IMR-90 (cell line): ENCODE measurements around the gene COG8. TPM values are rescaled to one million over a fixed set of nuclear protein-coding genes. Genes with fewer than 3 reads are reported as not detected.

Source experiments
- ATAC-seq: fragments of 200-7000 bp; cut with Tn5 transposase; 2 replicates; pipeline ENCODE4 v1.9.1; 2020; ENCODE audit warnings: low read depth, mild to moderate bottlenecking, moderate library complexity
- BruUV-seq: library from RNA; stranded (reverse); fragments of 400-500 nt; replicated peaks from 2 replicates; lab custom pipeline; 2021; lab: Mats Ljungman, UMichigan
- CTCF ChIA-PET: fragments of 300-600 bp; formaldehyde crosslinking; extraction: SDS; loops from one replicate; lab custom pipeline; 2021; ENCODE audit warnings: antibody characterized with exemption; lab: Yijun Ruan, JAX
- POLR2A ChIA-PET: fragments of 300-600 bp; sonication (Branson Sonifier 250); formaldehyde crosslinking; loops from one replicate; lab custom pipeline; 2022; ENCODE audit warnings: antibody characterized with exemption; ENCODE audit not compliant: unreplicated experiment; lab: Charles Lee
- DNase-seq: peaks from one replicate; pipeline ENCODE4 v3.0.0; 2013
- H2AFZ ChIP-seq: replicated peaks from 2 replicates; pipeline ENCODE3; 2013; ENCODE audit warnings: low read length, mild to moderate bottlenecking; ENCODE audit not compliant: poor library complexity
- H2AK5ac ChIP-seq: 2 replicates; pipeline ENCODE4 v1.6.1; 2013; ENCODE audit warnings: low read depth, low read length, inconsistent platforms
- H2AK9ac ChIP-seq: replicated peaks from 2 replicates; pipeline ENCODE3; 2013; ENCODE audit warnings: mild to moderate bottlenecking, low read depth, low read length, moderate library complexity; ENCODE audit not compliant: poor library complexity
- H2BK120ac ChIP-seq: 2 replicates; pipeline ENCODE4 v1.6.1; 2013; ENCODE audit warnings: low read depth, low read length, inconsistent platforms
- H2BK15ac ChIP-seq: 3 replicates; pipeline ENCODE4 v1.6.1; 2013; ENCODE audit warnings: low read depth, low read length, inconsistent platforms
- H2BK20ac ChIP-seq: 2 replicates; pipeline ENCODE4 v1.6.1; 2013; ENCODE audit warnings: low read depth, mild to moderate bottlenecking, inconsistent platforms, low read length, moderate library complexity
- H2BK5ac ChIP-seq: 2 replicates; pipeline ENCODE4 v1.6.1; 2013; ENCODE audit warnings: mild to moderate bottlenecking, low read depth, low read length, inconsistent platforms; ENCODE audit not compliant: poor library complexity, severe bottlenecking
- H3K14ac ChIP-seq: replicated peaks from 2 replicates; pipeline ENCODE4 v1.6.1; 2013; ENCODE audit warnings: low read depth, low read length, inconsistent platforms
- H3K18ac ChIP-seq: 2 replicates; pipeline ENCODE4 v1.6.1; 2013; ENCODE audit warnings: low read depth, low read length, control low read depth
- H3K23ac ChIP-seq: 2 replicates; pipeline ENCODE4 v1.6.1; 2013; ENCODE audit warnings: low read depth, low read length, inconsistent platforms
- H3K27ac ChIP-seq: 2 replicates; pipeline ENCODE4 v1.5.1; 2013; ENCODE audit warnings: mild to moderate bottlenecking, control low read depth, low read length; ENCODE audit not compliant: insufficient read depth
- H3K27me3 ChIP-seq: 2 replicates; pipeline ENCODE4 v1.6.1; 2013; ENCODE audit warnings: low read length; ENCODE audit not compliant: control insufficient read depth, insufficient read depth
- H3K36me3 ChIP-seq: 2 replicates; pipeline ENCODE4 v1.6.1; 2013; ENCODE audit warnings: low read length, mixed read lengths; ENCODE audit not compliant: control insufficient read depth, insufficient read depth
- H3K4ac ChIP-seq: 2 replicates; pipeline ENCODE4 v1.6.1; 2013; ENCODE audit warnings: low read depth, low read length, inconsistent platforms
- H3K4me1 ChIP-seq: 2 replicates; pipeline ENCODE4 v1.6.1; 2013; ENCODE audit warnings: low read length, mixed read lengths; ENCODE audit not compliant: control insufficient read depth, insufficient read depth
- H3K4me2 ChIP-seq: 2 replicates; pipeline ENCODE4 v1.6.1; 2013; ENCODE audit warnings: low read depth, mild to moderate bottlenecking, control low read depth, low read length, moderate library complexity
- H3K4me3 ChIP-seq: 2 replicates; pipeline ENCODE4 v1.5.1; 2013; ENCODE audit warnings: low read depth, mild to moderate bottlenecking, control low read depth, low read length, moderate library complexity; ENCODE audit not compliant: insufficient read depth
- H3K56ac ChIP-seq: 2 replicates; pipeline ENCODE4 v1.6.1; 2013; ENCODE audit warnings: low read length, inconsistent platforms; ENCODE audit not compliant: insufficient read depth; ENCODE audit errors: extremely low read depth
- H3K79me1 ChIP-seq, 2 experiments: 2 replicates each; pipeline ENCODE4 v1.6.1; 2013; ENCODE audit warnings: low read length in 2 of 2, inconsistent platforms in 1 of 2, low read depth in 1 of 2
- H3K9ac ChIP-seq: 2 replicates; pipeline ENCODE4 v1.6.1; 2013; ENCODE audit warnings: low read depth, low read length, control low read depth
- H3K9me1 ChIP-seq: 2 replicates; pipeline ENCODE4 v1.6.1; 2013; ENCODE audit warnings: low read length, inconsistent platforms; ENCODE audit not compliant: insufficient read depth
- H3K9me3 ChIP-seq: 2 replicates; pipeline ENCODE4 v1.6.1; 2013; ENCODE audit warnings: low read length; ENCODE audit not compliant: control insufficient read depth, insufficient read depth
- H4K20me1 ChIP-seq: 2 replicates; pipeline ENCODE4 v1.6.1; 2013; ENCODE audit warnings: low read length, inconsistent platforms; ENCODE audit not compliant: insufficient read depth
- H4K5ac ChIP-seq: 2 replicates; pipeline ENCODE4 v1.6.1; 2013; ENCODE audit warnings: mild to moderate bottlenecking, low read depth, low read length, control low read depth
- H4K8ac ChIP-seq, 2 experiments: 2 replicates each; pipeline ENCODE4 v1.6.1; 2013; ENCODE audit warnings: low read depth in 2 of 2, low read length in 2 of 2, control low read depth in 1 of 2, inconsistent platforms in 1 of 2
- H4K91ac ChIP-seq: 2 replicates; pipeline ENCODE4 v1.6.1; 2013; ENCODE audit warnings: low read depth, low read length, inconsistent platforms; ENCODE audit not compliant: insufficient read depth
- BHLHE40 ChIP-seq: fragments of 150-350 bp; IDR thresholded peaks from 2 replicates; pipeline ENCODE4 v1.6.1; 2016; ENCODE audit warnings: mild to moderate bottlenecking, low read depth, low read length
- CEBPB ChIP-seq: IDR thresholded peaks from 2 replicates; pipeline ENCODE4 v1.6.1; 2012; ENCODE audit warnings: low read depth, low read length, improper control_type of control experiment
- CHD1 ChIP-seq: IDR thresholded peaks from 2 replicates; pipeline ENCODE4 v1.6.1; 2012; ENCODE audit warnings: low read depth, low read length, improper control_type of control experiment
- CTCF ChIP-seq: conservative IDR thresholded peaks from 2 replicates; pipeline ENCODE4 v1.5.1; 2012; ENCODE audit warnings: mild to moderate bottlenecking, low read depth, low read length, improper control_type of control experiment
- FOS ChIP-seq: fragments of 150-350 bp; IDR thresholded peaks from 2 replicates; pipeline ENCODE4 v1.6.1; 2016; ENCODE audit warnings: low read depth, low read length
- MAFK ChIP-seq: IDR thresholded peaks from 2 replicates; pipeline ENCODE4 v1.6.1; 2012; ENCODE audit warnings: low read depth, low read length, improper control_type of control experiment
- MAZ ChIP-seq: IDR thresholded peaks from 2 replicates; pipeline ENCODE4 v1.6.1; 2012; ENCODE audit warnings: low read depth, mild to moderate bottlenecking, low read length, improper control_type of control experiment, moderate library complexity, borderline replicate concordance
- NFE2L2 ChIP-seq: fragments of 150-350 bp; IDR thresholded peaks from 2 replicates; pipeline ENCODE4 v1.6.1; 2016; ENCODE audit warnings: low read depth, mild to moderate bottlenecking, low read length
- POLR2A ChIP-seq: IDR thresholded peaks from 2 replicates; pipeline ENCODE4 v1.6.1; 2012; ENCODE audit warnings: mild to moderate bottlenecking, low read depth, low read length
- RAD21 ChIP-seq: IDR thresholded peaks from 2 replicates; pipeline ENCODE4 v1.6.1; 2012; ENCODE audit warnings: low read length, improper control_type of control experiment
- RCOR1 ChIP-seq: IDR thresholded peaks from 2 replicates; pipeline ENCODE4 v1.6.1; 2012; ENCODE audit warnings: mild to moderate bottlenecking, low read length, improper control_type of control experiment; ENCODE audit not compliant: insufficient replicate concordance
- RFX5 ChIP-seq: IDR thresholded peaks from 2 replicates; pipeline ENCODE4 v1.8.0; 2012; ENCODE audit warnings: low read depth, mild to moderate bottlenecking, low read length, moderate library complexity
- SMC3 ChIP-seq: fragments of 150-350 bp; IDR thresholded peaks from 2 replicates; pipeline ENCODE4 v1.6.1; 2016; ENCODE audit warnings: low read depth, mild to moderate bottlenecking, antibody characterized with exemption, low read length, moderate library complexity
- USF2 ChIP-seq: fragments of 150-350 bp; IDR thresholded peaks from 2 replicates; pipeline ENCODE4 v1.6.1; 2017; ENCODE audit warnings: mild to moderate bottlenecking, antibody characterized with exemption, low read length, low read depth
- WGBS, 2 experiments: methylation state at CpG; one replicate each; pipeline versions ENCODE4 v1.1.5 to v1.1.7; 2013; ENCODE audit warnings: missing lambda C conversion rate in 2 of 2; ENCODE audit not compliant: insufficient read length in 1 of 2; ENCODE audit errors: extremely low coverage in 2 of 2; 5-methylcytosine and 5-hydroxymethylcytosine counted together
- dilution Hi-C: fragments of 300-500 bp; cut with HindIII; formaldehyde crosslinking; loops from one replicate; pipeline ENCODE4 v1.14.3; 2018; ENCODE audit warnings: low sequenced_read_pairs; ENCODE audit not compliant: unreplicated experiment
- in situ Hi-C: fragments of 300-500 bp; cut with MboI; formaldehyde crosslinking; loops from 3 replicates; pipeline ENCODE4 v1.14.3; 2019; ENCODE audit warnings: low sequenced_read_pairs, inconsistent platforms, mixed read lengths
- intact Hi-C: fragments of 100-400 bp; cut with micrococcal nuclease; formaldehyde crosslinking; loops from 2 replicates; pipeline ENCODE4 v1.10.0; 2022
- polyA plus RNA-seq, 3 experiments: library from polyadenylated mRNA; depleted of rRNA; stranded (reverse); fragments of >200 nt; gene quantifications; 2 replicates each; pipeline ENCODE4 v1.2.3, GENCODE V29; 2012; ENCODE audit warnings: low replicate concordance in 1 of 3
- total RNA-seq: library from RNA; depleted of rRNA; stranded (reverse); fragments of >200 nt; gene quantifications from 2 replicates; pipeline ENCODE4 v1.2.3, GENCODE V29; 2012
- TF ChIP-seq, protein P1 (sequence below): fragments of 150-350 bp; IDR thresholded peaks from 2 replicates; pipeline ENCODE4 v1.6.1; 2016; ENCODE audit warnings: low read depth, mild to moderate bottlenecking, low read length, moderate library complexity, borderline replicate concordance

Gene COG8
- total and polyA plus RNA-seq, 2 of the 4 experiments (the other 2 are of a cell fraction) = 23.4 to 26.2 TPM

DNA sequence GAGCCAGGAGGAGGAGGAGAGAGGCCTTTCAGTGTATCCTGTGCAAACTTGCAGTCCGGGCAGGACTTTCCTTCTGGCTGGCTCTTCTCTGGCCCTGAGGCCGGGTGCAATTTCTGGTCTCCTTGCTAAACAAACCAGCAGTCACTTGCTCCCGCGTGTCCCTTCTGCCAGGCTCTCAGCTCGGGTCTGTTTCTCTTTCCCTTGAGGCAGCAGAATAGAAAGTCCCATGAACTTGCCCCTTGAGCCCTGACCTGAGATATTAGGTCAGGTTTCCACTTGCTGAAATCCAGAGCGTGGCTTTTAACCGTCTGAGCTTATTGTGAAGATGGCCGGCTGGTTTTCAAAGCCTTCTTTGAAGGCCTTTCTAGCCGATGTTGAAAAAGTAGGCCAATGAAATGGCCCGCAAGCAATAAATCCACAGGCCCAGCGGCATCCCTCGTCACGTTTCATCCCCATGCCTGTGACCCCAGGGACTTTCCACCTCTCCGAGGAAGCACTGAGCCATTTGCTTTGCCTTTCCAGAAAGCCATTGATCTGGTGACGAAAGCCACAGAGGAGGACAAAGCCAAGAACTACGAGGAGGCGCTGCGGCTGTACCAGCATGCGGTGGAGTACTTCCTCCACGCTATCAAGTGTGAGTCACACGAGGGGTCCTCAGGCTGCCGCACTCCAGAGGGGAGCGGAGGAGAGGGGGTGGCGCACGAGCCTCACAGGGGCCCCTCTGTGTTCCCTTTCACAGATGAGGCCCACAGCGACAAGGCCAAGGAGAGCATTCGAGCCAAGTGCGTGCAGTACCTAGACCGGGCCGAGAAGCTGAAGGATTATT is 23.7 kb downstream of the COG8 start:
- Histone ChIP-seq H2BK5ac (no peak overlapping the region), H4K20me1 (peaks cover 39% of the 10 kb centered on the region), H3K27ac (no peak overlapping the region), H4K91ac (no peak overlapping the region), H3K9me3 (no peaks in the 10 kb centered on the region), H3K4me2 (no peak overlapping the region), H3K4ac (no peak overlapping the region), H2AFZ (no peak overlapping the region), H2AK9ac (no peak overlapping the region), H3K4me1 (peaks cover 4% of the 10 kb centered on the region), H2AK5ac (no peak overlapping the region), H2BK120ac (no peak overlapping the region), H3K4me3 (no peak overlapping the region), H3K36me3 (peaks cover 56% of the 10 kb centered on the region), H3K23ac (no peak overlapping the region), H3K18ac (no peak overlapping the region), H3K56ac (no peak overlapping the region), H3K14ac (no peak overlapping the region), H3K27me3 (no peaks in the 10 kb centered on the region), H2BK20ac (no peak overlapping the region), H4K5ac (no peak overlapping the region), H3K9me1 (0 out of 2 replicates have a peak, but pooled peaks cover 3% of the 10 kb centered on the region), H3K79me1 (peaks cover 31 to 73% of the 10 kb centered on the region in 2 experiments), H3K9ac (no peak overlapping the region), H4K8ac (no peak overlapping the region), H2BK15ac (no peak overlapping the region)
- ChIA-PET CTCF (no interaction called here), POLR2A (no interaction called here)
- 96% methylated on average over 25 of the region's 30 CpGs; no CpG with 5 or more reads in 1 of the 2 experiments for WGBS, 2 experiments
- dilution Hi-C loops = no loop called here
- DNase-seq = no peak
- no TSS peak for BruUV-seq
- in situ Hi-C loops = no loop called here
- ATAC-seq = no peak
- intact Hi-C loops = no loop called here
- TF ChIP-seq SMC3 (no peak), CHD1 (no peak), USF2 (no peak), RAD21 (no peak), POLR2A (no peak), BHLHE40 (no peak), NFE2L2 (no peak), RFX5 (no peak), CTCF (no peak), RCOR1 (no peak), FOS (no peak), MAFK (no peak), MAZ (no peak), CEBPB (no peak)
- TF ChIP-seq, protein P1, sequence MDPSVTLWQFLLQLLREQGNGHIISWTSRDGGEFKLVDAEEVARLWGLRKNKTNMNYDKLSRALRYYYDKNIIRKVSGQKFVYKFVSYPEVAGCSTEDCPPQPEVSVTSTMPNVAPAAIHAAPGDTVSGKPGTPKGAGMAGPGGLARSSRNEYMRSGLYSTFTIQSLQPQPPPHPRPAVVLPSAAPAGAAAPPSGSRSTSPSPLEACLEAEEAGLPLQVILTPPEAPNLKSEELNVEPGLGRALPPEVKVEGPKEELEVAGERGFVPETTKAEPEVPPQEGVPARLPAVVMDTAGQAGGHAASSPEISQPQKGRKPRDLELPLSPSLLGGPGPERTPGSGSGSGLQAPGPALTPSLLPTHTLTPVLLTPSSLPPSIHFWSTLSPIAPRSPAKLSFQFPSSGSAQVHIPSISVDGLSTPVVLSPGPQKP = no peak
